Uterus (tissue), 4 donors: ENCODE data around the gene CLTA. TPM values are rescaled to one million over a fixed set of nuclear protein-coding genes. Genes with fewer than 3 reads are reported as not detected.

Source experiments
- DNase-seq, 2 donors: peaks; one replicate each; pipeline ENCODE4 v3.0.0-alpha.2; 2019 to 2020
- H3K27ac ChIP-seq, 2 donors: fragments of 200-600 bp; sonication (generic); 1 replicate in 1 of 2; 2 replicates in 1 of 2; pipeline ENCODE4 v1.5.1; 2016 to 2018
- H3K27me3 ChIP-seq, 2 donors: fragments of 200-600 bp; sonication (generic); one replicate each; pipeline ENCODE4 v1.5.1; 2018 to 2019; ENCODE audit warnings: control low read depth in 1 of 2
- H3K36me3 ChIP-seq, 2 donors: fragments of 200-600 bp; sonication (generic); one replicate each; pipeline ENCODE4 v1.5.1; 2019; ENCODE audit warnings: control low read depth in 1 of 2
- H3K4me1 ChIP-seq, 2 donors: fragments of 200-600 bp; sonication (generic); one replicate each; pipeline ENCODE4 v1.5.1; 2018 to 2019; ENCODE audit warnings: control low read depth in 1 of 2
- H3K4me3 ChIP-seq, 2 donors: fragments of 200-600 bp; sonication (generic); 1 replicate in 1 of 2; 2 replicates in 1 of 2; pipeline ENCODE4 v1.5.1; 2018 to 2019; ENCODE audit warnings: mild to moderate bottlenecking in 1 of 2
- H3K9me3 ChIP-seq, 2 donors: fragments of 200-600 bp; sonication (generic); one replicate each; pipeline ENCODE4 v1.5.1; 2019; ENCODE audit warnings: control low read depth in 1 of 2
- POLR2A ChIP-seq, 2 donors: fragments of 450-650 bp; IDR thresholded peaks; one replicate each; pipeline ENCODE4 v1.6.1; 2016; ENCODE audit warnings: antibody characterized with exemption in 2 of 2, mild to moderate bottlenecking in 1 of 2, moderate library complexity in 1 of 2
- intact Hi-C: fragments of 100-400 bp; cut with DNase I; formaldehyde crosslinking; loops from one replicate; pipeline ENCODE4 v1.15.1; 2023; ENCODE audit warnings: low total_unique reads
- total RNA-seq, 4 donors: library from RNA; depleted of rRNA in 3 of 4; stranded (reverse); fragments of >200 nt in 3 of 4; gene quantifications; one replicate each; pipeline versions ENCODE4 v1.1.0 to v1.2.4, GENCODE V29; 2014 to 2023
- TF ChIP-seq, protein P1 (sequence below), 4 experiments: fragments of 200-600 bp in 2 of 4; fragments of 450-650 bp in 2 of 4; sonication (generic) in 2 of 4; IDR thresholded peaks; one replicate each; pipeline ENCODE4 v1.5.1; 2016 to 2019; ENCODE audit warnings: antibody characterized with exemption in 4 of 4, mild to moderate bottlenecking in 2 of 4, moderate library complexity in 1 of 4
- donor health status: DM: yes; HTN: yes; CAD: no.

Gene CLTA
- total RNA-seq, 4 donors from 2014 or later = 111 to 191 (median 141) TPM

DNA sequence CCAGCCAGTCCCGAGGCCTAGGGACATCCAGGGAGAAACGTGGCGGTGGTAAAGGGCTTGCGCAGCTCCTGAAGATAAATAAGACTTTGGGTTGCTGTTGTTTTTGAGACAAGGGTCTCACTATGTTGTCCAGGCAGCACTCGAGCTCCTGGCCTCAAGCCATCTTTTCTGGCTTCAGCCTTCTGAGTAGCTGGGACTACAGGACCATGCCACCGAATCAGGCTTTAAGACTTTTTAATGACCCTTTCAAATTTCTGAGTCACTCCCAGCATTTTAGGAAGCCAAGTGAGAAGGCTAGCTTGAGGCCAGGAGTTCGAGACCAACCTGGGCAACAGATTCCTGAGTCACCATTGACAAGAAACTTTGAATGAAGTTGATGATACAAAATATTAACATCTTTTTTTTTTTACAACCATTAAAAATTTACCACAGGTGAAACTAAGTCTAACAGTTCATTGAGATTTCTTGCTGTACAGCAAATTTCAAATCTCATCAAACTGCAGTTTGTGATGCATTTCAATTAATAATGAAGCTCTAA lies 68.3 kb downstream of the CLTA start:
- Histone ChIP-seq H3K27ac (peak overlapping the region; percentile 95), H3K9me3 (no peaks in the 10 kb centered on the region), H3K4me1 (peaks cover 0 to 3% of the 10 kb centered on the region in 2 donors), H3K4me3 (peak overlapping the region; percentile 78 to 79), H3K27me3 (no peaks in the 10 kb centered on the region), H3K36me3 (no peaks in the 10 kb centered on the region)
- intact Hi-C loops = no loop called here
- no peak for TF ChIP-seq POLR2A (IDR thresholded peaks at IDR 0.05)
- TF ChIP-seq, protein P1, sequence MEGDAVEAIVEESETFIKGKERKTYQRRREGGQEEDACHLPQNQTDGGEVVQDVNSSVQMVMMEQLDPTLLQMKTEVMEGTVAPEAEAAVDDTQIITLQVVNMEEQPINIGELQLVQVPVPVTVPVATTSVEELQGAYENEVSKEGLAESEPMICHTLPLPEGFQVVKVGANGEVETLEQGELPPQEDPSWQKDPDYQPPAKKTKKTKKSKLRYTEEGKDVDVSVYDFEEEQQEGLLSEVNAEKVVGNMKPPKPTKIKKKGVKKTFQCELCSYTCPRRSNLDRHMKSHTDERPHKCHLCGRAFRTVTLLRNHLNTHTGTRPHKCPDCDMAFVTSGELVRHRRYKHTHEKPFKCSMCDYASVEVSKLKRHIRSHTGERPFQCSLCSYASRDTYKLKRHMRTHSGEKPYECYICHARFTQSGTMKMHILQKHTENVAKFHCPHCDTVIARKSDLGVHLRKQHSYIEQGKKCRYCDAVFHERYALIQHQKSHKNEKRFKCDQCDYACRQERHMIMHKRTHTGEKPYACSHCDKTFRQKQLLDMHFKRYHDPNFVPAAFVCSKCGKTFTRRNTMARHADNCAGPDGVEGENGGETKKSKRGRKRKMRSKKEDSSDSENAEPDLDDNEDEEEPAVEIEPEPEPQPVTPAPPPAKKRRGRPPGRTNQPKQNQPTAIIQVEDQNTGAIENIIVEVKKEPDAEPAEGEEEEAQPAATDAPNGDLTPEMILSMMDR (IDR thresholded peaks at IDR 0.05) = no peak
- peak in 1 of 2 donors; percentile 22 for DNase-seq

Other genes starting within 250 kb of the CLTA start
- not detected for gene OR2S2, start 232.8 kb upstream of the CLTA start, total RNA-seq
- gene RECK, start 154.0 kb upstream of the CLTA start, total RNA-seq = 10 to 100 TPM; 14.3 to 37.7 (median 30.7) TPM
- gene GLIPR2, start 54.2 kb upstream of the CLTA start, total RNA-seq = 100 to 1,000 TPM in 1 of 4 donors, 10 to 100 TPM in 3; 25.6 to 109 (median 60.8) TPM
- gene CCIN, start 21.5 kb upstream of the CLTA start, total RNA-seq = 1 to 10 TPM in 2 of 4 donors, under 1 TPM in 2; 0.26 to 1.6 (median 0.99) TPM
- 10 to 100 TPM; 10.3 to 42.2 (median 30.0) TPM for gene GNE, start 67.5 kb downstream of the CLTA start, total RNA-seq
- 10 to 100 TPM; 18.2 to 79.2 (median 30.6) TPM for gene RNF38, start 209.3 kb downstream of the CLTA start, total RNA-seq